DND-41 (cell line): ENCODE measurements around the gene GRID2.

Experiments
- EZH2 ChIP-seq: IDR thresholded peaks from 3 replicates; pipeline ENCODE4 v1.6.1; 2012; ENCODE audit warnings: borderline replicate concordance, low read depth, mild to moderate bottlenecking, moderate library complexity, low read length, inconsistent platforms; ENCODE audit not compliant: severe bottlenecking
- TF ChIP-seq, protein P1 (sequence below): IDR thresholded peaks from 2 replicates; pipeline ENCODE4 v1.5.1; 2012; ENCODE audit warnings: borderline replicate concordance, low read length, moderate library complexity, mild to moderate bottlenecking; ENCODE audit not compliant: poor library complexity, severe bottlenecking; ENCODE audit errors: extremely low read depth

DNA sequence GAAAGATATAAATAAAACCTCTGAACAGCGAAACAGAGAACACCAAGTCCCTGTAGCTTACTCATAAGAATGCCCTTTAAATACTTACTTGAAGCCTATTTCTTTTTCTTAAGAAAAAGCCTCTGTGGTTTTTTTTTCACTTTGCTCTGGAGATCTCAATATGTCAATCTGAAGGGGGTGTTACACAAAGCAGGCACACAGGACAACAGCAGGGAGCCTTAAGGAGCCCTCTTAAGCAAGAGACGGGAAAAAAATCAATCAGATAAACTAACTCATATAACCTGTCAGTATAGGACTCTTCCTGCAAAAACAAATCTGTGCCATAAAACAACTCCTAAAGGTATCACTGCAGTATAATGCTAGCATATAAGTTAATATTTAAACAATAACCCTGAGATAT is 913.7 kb downstream of the GRID2 start:
- TF ChIP-seq, protein P1, sequence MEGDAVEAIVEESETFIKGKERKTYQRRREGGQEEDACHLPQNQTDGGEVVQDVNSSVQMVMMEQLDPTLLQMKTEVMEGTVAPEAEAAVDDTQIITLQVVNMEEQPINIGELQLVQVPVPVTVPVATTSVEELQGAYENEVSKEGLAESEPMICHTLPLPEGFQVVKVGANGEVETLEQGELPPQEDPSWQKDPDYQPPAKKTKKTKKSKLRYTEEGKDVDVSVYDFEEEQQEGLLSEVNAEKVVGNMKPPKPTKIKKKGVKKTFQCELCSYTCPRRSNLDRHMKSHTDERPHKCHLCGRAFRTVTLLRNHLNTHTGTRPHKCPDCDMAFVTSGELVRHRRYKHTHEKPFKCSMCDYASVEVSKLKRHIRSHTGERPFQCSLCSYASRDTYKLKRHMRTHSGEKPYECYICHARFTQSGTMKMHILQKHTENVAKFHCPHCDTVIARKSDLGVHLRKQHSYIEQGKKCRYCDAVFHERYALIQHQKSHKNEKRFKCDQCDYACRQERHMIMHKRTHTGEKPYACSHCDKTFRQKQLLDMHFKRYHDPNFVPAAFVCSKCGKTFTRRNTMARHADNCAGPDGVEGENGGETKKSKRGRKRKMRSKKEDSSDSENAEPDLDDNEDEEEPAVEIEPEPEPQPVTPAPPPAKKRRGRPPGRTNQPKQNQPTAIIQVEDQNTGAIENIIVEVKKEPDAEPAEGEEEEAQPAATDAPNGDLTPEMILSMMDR = no peak
- TF ChIP-seq EZH2 = no peak
